ENCODE measurements around the gene NCKAP5. TPM values are rescaled to one million over a fixed set of nuclear protein-coding genes. Genes with fewer than 3 reads are reported as not detected.

Gene NCKAP5
- total and polyA plus RNA-seq, 9 donors = 0.80 to 2.7 (median 2.2) TPM

DNA sequence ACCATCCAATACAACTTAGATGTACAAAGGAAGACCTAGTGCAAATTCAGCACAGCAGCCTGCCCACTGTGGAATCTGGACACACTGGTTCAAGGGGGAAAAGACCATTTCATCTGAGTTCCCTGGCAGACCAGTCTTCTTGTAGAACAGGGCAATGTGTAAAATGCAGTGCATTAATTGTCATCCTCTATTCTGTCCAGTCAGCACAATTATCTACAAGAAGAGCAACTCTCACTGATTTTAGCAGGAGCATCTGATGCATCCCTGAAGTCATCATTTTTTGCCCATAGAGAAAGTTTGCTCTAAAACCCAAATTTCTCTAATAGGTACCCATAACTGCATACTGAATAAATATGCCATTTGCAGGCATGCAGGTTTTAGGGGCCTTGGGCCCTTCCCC, 816.4 kb downstream of the NCKAP5 start:
- no peaks in the 10 kb centered on the region for H3K4me1 ChIP-seq (ENCODE audit: insufficient read depth)
- TF ChIP-seq POLR2A (IDR thresholded peaks at IDR 0.05) (no peak), EP300 (IDR thresholded peaks at IDR 0.05) (no peak)
- TF ChIP-seq, protein P1, sequence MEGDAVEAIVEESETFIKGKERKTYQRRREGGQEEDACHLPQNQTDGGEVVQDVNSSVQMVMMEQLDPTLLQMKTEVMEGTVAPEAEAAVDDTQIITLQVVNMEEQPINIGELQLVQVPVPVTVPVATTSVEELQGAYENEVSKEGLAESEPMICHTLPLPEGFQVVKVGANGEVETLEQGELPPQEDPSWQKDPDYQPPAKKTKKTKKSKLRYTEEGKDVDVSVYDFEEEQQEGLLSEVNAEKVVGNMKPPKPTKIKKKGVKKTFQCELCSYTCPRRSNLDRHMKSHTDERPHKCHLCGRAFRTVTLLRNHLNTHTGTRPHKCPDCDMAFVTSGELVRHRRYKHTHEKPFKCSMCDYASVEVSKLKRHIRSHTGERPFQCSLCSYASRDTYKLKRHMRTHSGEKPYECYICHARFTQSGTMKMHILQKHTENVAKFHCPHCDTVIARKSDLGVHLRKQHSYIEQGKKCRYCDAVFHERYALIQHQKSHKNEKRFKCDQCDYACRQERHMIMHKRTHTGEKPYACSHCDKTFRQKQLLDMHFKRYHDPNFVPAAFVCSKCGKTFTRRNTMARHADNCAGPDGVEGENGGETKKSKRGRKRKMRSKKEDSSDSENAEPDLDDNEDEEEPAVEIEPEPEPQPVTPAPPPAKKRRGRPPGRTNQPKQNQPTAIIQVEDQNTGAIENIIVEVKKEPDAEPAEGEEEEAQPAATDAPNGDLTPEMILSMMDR (IDR thresholded peaks at IDR 0.05) = no peak
- no peaks in the 10 kb centered on the region for H3K9me3 ChIP-seq
- no peak overlapping the region for H3K27ac ChIP-seq
- no peaks in the 10 kb centered on the region for H3K27me3 ChIP-seq
- intact Hi-C loops (cut with DNase I) = no loop called here
- no peak overlapping the region for H3K4me3 ChIP-seq
- DNase-seq = no peak
- no peaks in the 10 kb centered on the region for H3K36me3 ChIP-seq

DNA sequence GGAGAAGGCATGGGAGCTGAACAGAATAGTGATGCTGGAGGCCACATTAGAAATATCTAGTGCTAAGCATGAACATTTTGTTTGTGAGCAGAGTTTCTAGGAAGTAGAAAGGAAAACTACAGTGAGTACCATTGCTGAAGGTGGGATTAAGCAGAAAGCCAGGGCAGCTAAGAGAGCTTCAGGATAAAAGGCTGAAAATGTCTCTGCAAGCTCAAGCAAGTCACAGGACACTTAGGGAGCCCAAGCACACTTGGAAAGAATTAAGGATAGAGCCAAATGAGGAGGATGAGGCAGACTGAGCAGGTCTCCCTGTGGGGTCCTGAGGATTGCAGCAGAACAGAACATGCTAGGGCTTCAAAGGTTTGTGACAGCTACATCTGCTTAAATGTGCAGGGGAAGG, 817.7 kb downstream of the NCKAP5 start:
- H3K36me3 ChIP-seq = no peaks in the 10 kb centered on the region
- no peaks in the 10 kb centered on the region for H3K27me3 ChIP-seq
- H3K4me1 ChIP-seq (ENCODE audit: insufficient read depth) = no peaks in the 10 kb centered on the region
- no peak overlapping the region for H3K27ac ChIP-seq
- no peak for DNase-seq
- TF ChIP-seq, protein P1 (IDR thresholded peaks at IDR 0.05) = no peak
- TF ChIP-seq EP300 (IDR thresholded peaks at IDR 0.05) = no peak
- TF ChIP-seq POLR2A (IDR thresholded peaks at IDR 0.05) = no peak
- no peaks in the 10 kb centered on the region for H3K9me3 ChIP-seq
- no peak overlapping the region for H3K4me3 ChIP-seq
- intact Hi-C loops (cut with DNase I) = no loop called here

DNA sequence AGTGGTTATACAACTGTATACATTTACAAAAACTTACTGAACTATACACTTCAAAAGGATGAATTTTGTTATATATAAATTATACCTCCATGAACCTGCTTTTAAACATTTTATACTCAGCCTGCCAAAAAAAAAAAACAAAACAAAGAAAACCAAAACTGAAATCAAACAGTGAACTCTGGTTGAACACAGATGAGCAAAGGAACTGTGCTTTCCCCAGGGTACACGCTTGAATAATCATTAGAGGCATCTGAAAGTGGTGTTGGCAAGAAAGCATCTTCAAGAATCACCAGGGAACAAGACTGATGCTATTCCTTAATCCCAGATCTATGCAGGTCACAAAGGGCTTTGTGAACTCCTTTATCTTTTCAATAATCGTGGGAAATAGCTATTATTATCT, 821.2 kb downstream of the NCKAP5 start:
- H3K4me1 ChIP-seq (ENCODE audit: insufficient read depth) = no peaks in the 10 kb centered on the region
- DNase-seq = no peak
- H3K27me3 ChIP-seq = no peaks in the 10 kb centered on the region
- TF ChIP-seq EP300 (IDR thresholded peaks at IDR 0.05) (no peak), POLR2A (IDR thresholded peaks at IDR 0.05) (no peak)
- TF ChIP-seq, protein P1 (IDR thresholded peaks at IDR 0.05) = no peak
- no peaks in the 10 kb centered on the region for H3K36me3 ChIP-seq
- H3K27ac ChIP-seq = no peak overlapping the region
- H3K9me3 ChIP-seq = no peaks in the 10 kb centered on the region
- no peak overlapping the region for H3K4me3 ChIP-seq
- 45 to 71% (median 51%) methylated on average over 2 of the region's 2 CpGs for whole genome bisulfite sequencing, 3 donors
- intact Hi-C loops (cut with DNase I) = no loop called here

DNA sequence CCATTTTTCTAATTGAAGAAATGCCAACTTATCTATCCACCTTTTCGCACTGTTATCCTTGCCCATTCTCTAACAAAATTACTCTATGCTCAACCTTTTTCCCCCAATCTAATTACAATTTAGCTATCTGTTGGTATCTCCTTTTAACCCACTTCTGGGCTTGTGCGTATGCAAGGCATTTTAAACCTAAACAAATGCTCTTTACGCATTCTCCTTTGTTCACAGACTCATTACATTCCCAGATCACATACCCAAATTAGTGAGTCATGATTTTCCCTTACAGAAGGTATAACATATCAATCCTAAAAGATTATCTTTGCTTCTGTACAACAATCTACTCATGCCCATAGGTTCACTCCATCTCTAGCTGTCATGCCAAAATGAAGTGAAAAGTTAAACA, 826.5 kb downstream of the NCKAP5 start:
- 94 to 95% (median 95%) methylated on average over 3 of the region's 3 CpGs for WGBS, 3 donors
- Histone ChIP-seq H3K4me1 (ENCODE audit: insufficient read depth) (no peaks in the 10 kb centered on the region), H3K4me3 (no peak overlapping the region), H3K27me3 (no peaks in the 10 kb centered on the region), H3K36me3 (no peaks in the 10 kb centered on the region), H3K27ac (no peak overlapping the region), H3K9me3 (no peaks in the 10 kb centered on the region)
- TF ChIP-seq, protein P1 (IDR thresholded peaks at IDR 0.05) = no peak
- TF ChIP-seq POLR2A (IDR thresholded peaks at IDR 0.05) (no peak), EP300 (IDR thresholded peaks at IDR 0.05) (no peak)
- no peak for DNase-seq
- intact Hi-C loops (cut with DNase I) = no loop called here

Data from ovary (tissue), 9 donors.